Endothelial cell (in vitro differentiated cells): ENCODE measurements around the gene TMEM178B. TPM values are rescaled to one million over a fixed set of nuclear protein-coding genes. Genes with fewer than 3 reads are reported as not detected.
"Not testable (repeated sequence)": the region's sequence is repeated elsewhere in the genome, so short reads cannot be mapped to it uniquely, and the experiment has no call there.

Experiments used
- DNase-seq: peaks from one replicate; pipeline ENCODE4 v3.0.0; 2021; ENCODE audit warnings: low spot score
- H3K27ac Mint-ChIP-seq: one replicate; pipeline ENCODE4 v1.8.0; 2021; ENCODE audit warnings: mixed read lengths, inconsistent platforms; ENCODE audit not compliant: unreplicated experiment
- H3K27me3 Mint-ChIP-seq: one replicate; pipeline ENCODE4 v1.8.0; 2021; ENCODE audit warnings: mild to moderate bottlenecking, moderate library complexity, mixed read lengths, inconsistent platforms; ENCODE audit not compliant: unreplicated experiment
- H3K36me3 Mint-ChIP-seq: one replicate; pipeline ENCODE4 v1.8.0; 2021; ENCODE audit warnings: mild to moderate bottlenecking, low read depth, mixed read lengths, inconsistent platforms; ENCODE audit not compliant: unreplicated experiment
- H3K4me1 Mint-ChIP-seq: one replicate; pipeline ENCODE4 v1.8.0; 2021; ENCODE audit warnings: mild to moderate bottlenecking, mixed read lengths, inconsistent platforms; ENCODE audit not compliant: unreplicated experiment
- H3K4me3 Mint-ChIP-seq: one replicate; pipeline ENCODE4 v1.8.0; 2021; ENCODE audit warnings: mild to moderate bottlenecking, mixed read lengths, inconsistent platforms; ENCODE audit not compliant: unreplicated experiment
- H3K9me3 Mint-ChIP-seq: one replicate; pipeline ENCODE4 v1.8.0; 2021; ENCODE audit warnings: mixed read lengths, inconsistent platforms; ENCODE audit not compliant: unreplicated experiment
- CTCF ChIP-seq: fragments of 200-600 bp; sonication (generic); IDR thresholded peaks from one replicate; pipeline ENCODE4 v1.5.0; 2021; ENCODE audit warnings: antibody characterized with exemption; ENCODE audit not compliant: unreplicated experiment
- long read RNA-seq: library from polyadenylated mRNA; unstranded; transcript quantifications from one replicate; pipeline ENCODE4 v2.0.0, GENCODE V29; 2020; ENCODE audit not compliant: unreplicated experiment
- total RNA-seq: library from RNA; stranded (reverse); fragmentation: NEBNext Ultra II Directional; extraction: Animal tissue kit (Norgen Biotek cat#: 25700); gene quantifications from one replicate; pipeline ENCODE4 v1.2.1, GENCODE V29; 2021; ENCODE audit not compliant: unreplicated experiment

The TMEM178B gene
- 0.28 TPM for total RNA-seq
- long read RNA-seq, result 0 reads

GRCh38 chr7:141073641-141074161, at the start of gene TMEM178B:
TSS of gene TMEM178B (plus strand) at chr7:141074064.
- peaks cover 6% of the 10 kb centered on the region for H3K27me3 Mint-ChIP-seq
- H3K4me1 Mint-ChIP-seq, result peaks cover 12% of the 10 kb centered on the region
- H3K9me3 Mint-ChIP-seq, result no peaks in the 10 kb centered on the region
- no peaks in the 10 kb centered on the region for H3K36me3 Mint-ChIP-seq
- peak within 1 kb of the TSS; percentile 82 for H3K4me3 Mint-ChIP-seq
- TF ChIP-seq CTCF, result no peak
- H3K27ac Mint-ChIP-seq, result no peak within 1 kb of the TSS
- DNase-seq, result peak; percentile 26

DNA sequence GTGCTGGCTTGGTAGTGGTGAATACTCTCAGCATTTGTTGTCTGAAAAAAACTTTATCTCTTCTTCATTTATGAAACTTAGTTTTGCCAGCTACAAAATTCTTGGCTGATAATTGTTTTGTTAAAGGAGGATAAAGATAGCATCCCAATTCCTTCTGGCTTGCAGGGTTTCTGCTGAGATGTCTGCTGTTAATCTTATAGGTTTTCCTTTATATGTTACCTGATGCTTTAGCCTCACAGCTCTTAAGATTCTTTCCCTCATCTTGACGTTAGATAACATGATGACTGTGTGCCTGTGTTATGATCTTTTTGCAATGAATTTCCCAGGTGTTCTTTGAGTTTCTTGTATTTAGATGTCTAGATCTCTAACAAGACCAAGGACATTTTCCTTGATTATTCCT, 49.2 kb upstream of the TMEM178B start:
- Mint-ChIP-seq H3K4me1 (no peaks in the 10 kb centered on the region), H3K36me3 (peaks cover 4% of the 10 kb centered on the region), H3K9me3 (no peaks in the 10 kb centered on the region), H3K27me3 (no peaks in the 10 kb centered on the region), H3K27ac (no peak overlapping the region), H3K4me3 (no peak overlapping the region)
- DNase-seq, result no peak
- TF ChIP-seq CTCF, result no peak

GRCh38 chr7:141027043-141027442, 46.8 kb upstream of the TMEM178B start:
- Mint-ChIP-seq H3K4me3 (no peak overlapping the region), H3K27ac (no peak overlapping the region), H3K36me3 (peaks cover 4% of the 10 kb centered on the region), H3K9me3 (no peaks in the 10 kb centered on the region), H3K27me3 (no peaks in the 10 kb centered on the region), H3K4me1 (no peaks in the 10 kb centered on the region)
- TF ChIP-seq CTCF, result no peak
- no peak for DNase-seq

GRCh38 chr7:141028767-141029166, 45.1 kb upstream of the TMEM178B start:
- H3K27ac Mint-ChIP-seq, result no peak overlapping the region
- TF ChIP-seq CTCF, result no peak
- no peaks in the 10 kb centered on the region for H3K9me3 Mint-ChIP-seq
- no peak overlapping the region for H3K4me3 Mint-ChIP-seq
- no peak for DNase-seq
- peaks cover 4% of the 10 kb centered on the region for H3K36me3 Mint-ChIP-seq
- H3K27me3 Mint-ChIP-seq, result no peaks in the 10 kb centered on the region
- H3K4me1 Mint-ChIP-seq, result no peaks in the 10 kb centered on the region

DNA sequence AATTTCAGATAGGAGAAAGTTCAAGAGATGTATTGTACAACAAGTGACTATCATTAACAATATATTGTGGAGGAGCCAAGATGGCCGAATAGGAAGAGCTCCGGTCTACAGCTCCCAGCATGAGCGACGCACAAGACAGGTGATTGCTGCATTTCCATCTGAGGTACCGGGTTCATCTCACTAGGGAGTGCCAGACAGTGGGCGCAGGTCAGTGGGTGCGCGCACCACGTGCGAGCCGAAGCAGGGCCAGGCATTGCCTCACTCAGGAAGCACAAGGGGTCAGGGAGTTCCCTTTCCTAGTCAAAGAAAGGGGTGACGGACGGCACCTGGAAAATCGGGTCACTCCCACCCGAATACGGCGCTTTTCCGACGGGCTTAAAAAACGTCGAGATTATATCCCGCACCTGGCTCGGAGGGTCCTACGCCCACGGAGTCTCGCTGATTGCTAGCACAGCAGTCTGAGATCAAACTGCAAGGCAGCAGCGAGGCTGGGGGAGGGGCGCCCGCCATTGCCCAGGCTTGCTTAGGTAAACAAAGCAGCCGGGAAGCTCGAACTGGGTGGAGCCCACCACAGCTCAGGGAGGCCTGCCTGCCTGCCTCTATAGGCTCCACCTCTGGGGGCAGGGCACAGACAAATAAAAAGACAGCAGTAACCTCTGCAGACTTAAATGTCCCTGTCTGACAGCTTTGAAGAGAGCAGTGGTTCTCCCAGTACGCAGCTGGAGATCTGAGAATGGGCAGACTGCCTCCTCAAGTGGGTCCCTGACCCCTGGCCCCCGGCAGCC, 41.1 kb upstream of the TMEM178B start:
- H3K27me3 Mint-ChIP-seq, H3K4me1 Mint-ChIP-seq, H3K27ac Mint-ChIP-seq, H3K36me3 Mint-ChIP-seq, H3K9me3 Mint-ChIP-seq, H3K4me3 Mint-ChIP-seq, DNase-seq: not testable (repeated sequence)

DNA sequence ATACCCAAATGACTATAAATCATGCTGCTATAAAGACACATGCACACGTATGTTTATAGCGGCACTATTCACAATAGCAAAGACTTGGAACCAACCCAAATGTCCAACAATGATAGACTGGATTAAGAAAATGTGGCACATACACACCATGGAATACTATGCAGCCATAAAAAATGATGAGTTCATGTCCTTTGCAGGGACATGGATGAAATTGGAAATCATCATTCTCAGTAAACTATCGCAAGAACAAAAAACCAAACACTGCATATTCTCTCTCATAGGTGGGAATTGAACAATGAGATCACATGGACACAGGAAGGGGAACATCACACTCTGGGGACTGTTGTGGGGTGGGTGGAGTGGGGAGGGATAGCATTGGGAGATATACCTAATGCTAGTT, 35.8 kb upstream of the TMEM178B start:
- not testable (repeated sequence) for H3K27ac Mint-ChIP-seq, H3K4me3 Mint-ChIP-seq, H3K36me3 Mint-ChIP-seq, DNase-seq, H3K4me1 Mint-ChIP-seq, H3K27me3 Mint-ChIP-seq, H3K9me3 Mint-ChIP-seq
